Measurements from ENCODE around the gene INA. TPM values are rescaled to one million over a fixed set of nuclear protein-coding genes. Genes with fewer than 3 reads are reported as not detected.
"Not testable (repeated sequence)": the region's sequence is repeated elsewhere in the genome, so short reads cannot be mapped to it uniquely, and the experiment has no call there.

Gene INA
- total and polyA plus RNA-seq, 2 donors (not counting 1 experiment from before 2014, with no cell fraction given) = 0.50 to 3.5 TPM

GRCh38 chr10:103256613-103257012 is 20.3 kb upstream of the INA start:
- no peak for DNase-seq (ENCODE audit: low read depth in 2 of 2)
- no peak overlapping the region for H3K9ac ChIP-seq (ENCODE audit: insufficient read depth, low read length)
- no peaks in the 10 kb centered on the region for H3K9me3 ChIP-seq (ENCODE audit: control insufficient read depth, insufficient read depth, low read depth, low read length)
- H3K79me2 ChIP-seq (ENCODE audit: control insufficient read depth, insufficient read depth, low read length) = no peaks in the 10 kb centered on the region
- no peaks in the 10 kb centered on the region for H3K4me1 ChIP-seq (ENCODE audit: control insufficient read depth, extremely low read depth, insufficient read depth, low read length)
- H3K27ac ChIP-seq (ENCODE audit: insufficient read depth, low read length) = no peak overlapping the region
- H3K27me3 ChIP-seq (ENCODE audit: control insufficient read depth, insufficient read depth, low read length) = no peaks in the 10 kb centered on the region
- no peak for TF ChIP-seq CTCF (conservative IDR thresholded peaks at IDR 0.05 in 1 of 2, IDR thresholded peaks at IDR 0.05 in 1 of 2; ENCODE audit: low read depth in 1 of 2, low read length in 2 of 2)
- no peak for TF ChIP-seq EZH2 (IDR thresholded peaks at IDR 0.05; ENCODE audit: low read length, missing control alignments)
- H2AFZ ChIP-seq (ENCODE audit: low read length) = no peak overlapping the region
- no peak overlapping the region for H3K4me2 ChIP-seq (ENCODE audit: extremely low read depth, insufficient read depth, low read length)
- no peaks in the 10 kb centered on the region for H3K36me3 ChIP-seq (ENCODE audit: control insufficient read depth, insufficient read depth, low read length)
- H4K20me1 ChIP-seq (ENCODE audit: control insufficient read depth, extremely low read depth, insufficient read depth, low read length) = no peaks in the 10 kb centered on the region
- H3K4me3 ChIP-seq (replicated peaks in 1 of 4; ENCODE audit: control extremely low read depth in 1 of 4, insufficient read depth in 1 of 4, low read depth in 3 of 4, low read length in 4 of 4) = no peak overlapping the region

- Histone ChIP-seq H3K4me3 (replicated peaks in 1 of 4; ENCODE audit: control extremely low read depth in 1 of 4, insufficient read depth in 1 of 4, low read depth in 3 of 4, low read length in 4 of 4) (no peak overlapping the region), H3K4me1 (ENCODE audit: control insufficient read depth, extremely low read depth, insufficient read depth, low read length) (no peaks in the 10 kb centered on the region), H3K27ac (ENCODE audit: insufficient read depth, low read length) (no peak overlapping the region), H3K4me2 (ENCODE audit: extremely low read depth, insufficient read depth, low read length) (no peak overlapping the region), H3K36me3 (ENCODE audit: control insufficient read depth, insufficient read depth, low read length) (no peaks in the 10 kb centered on the region), H3K79me2 (ENCODE audit: control insufficient read depth, insufficient read depth, low read length) (no peaks in the 10 kb centered on the region), H3K9ac (ENCODE audit: insufficient read depth, low read length) (no peak overlapping the region), H2AFZ (ENCODE audit: low read length) (no peak overlapping the region), H3K27me3 (ENCODE audit: control insufficient read depth, insufficient read depth, low read length) (peaks cover 4% of the 10 kb centered on the region), H3K9me3 (ENCODE audit: control insufficient read depth, insufficient read depth, low read depth, low read length) (no peaks in the 10 kb centered on the region), H4K20me1 (ENCODE audit: control insufficient read depth, extremely low read depth, insufficient read depth, low read length) (no peaks in the 10 kb centered on the region)
- TF ChIP-seq CTCF (conservative IDR thresholded peaks at IDR 0.05 in 1 of 2, IDR thresholded peaks at IDR 0.05 in 1 of 2; ENCODE audit: low read depth in 1 of 2, low read length in 2 of 2) (no peak), EZH2 (IDR thresholded peaks at IDR 0.05; ENCODE audit: low read length, missing control alignments) (no peak)
- DNase-seq (ENCODE audit: low read depth in 2 of 2) = no peak
These were observed 19.1 kb upstream of the INA start for GRCh38 chr10:103257812-103258211.

GRCh38 chr10:103258928-103259327 is 18.0 kb upstream of the INA start:
- H3K9me3 ChIP-seq (ENCODE audit: control insufficient read depth, insufficient read depth, low read depth, low read length); H2AFZ ChIP-seq (ENCODE audit: low read length); DNase-seq (ENCODE audit: low read depth in 2 of 2); H3K4me2 ChIP-seq (ENCODE audit: extremely low read depth, insufficient read depth, low read length); H3K9ac ChIP-seq (ENCODE audit: insufficient read depth, low read length); H3K4me3 ChIP-seq (replicated peaks in 1 of 4; ENCODE audit: control extremely low read depth in 1 of 4, insufficient read depth in 1 of 4, low read depth in 3 of 4, low read length in 4 of 4); H3K27ac ChIP-seq (ENCODE audit: insufficient read depth, low read length); H4K20me1 ChIP-seq (ENCODE audit: control insufficient read depth, extremely low read depth, insufficient read depth, low read length); H3K79me2 ChIP-seq (ENCODE audit: control insufficient read depth, insufficient read depth, low read length); H3K4me1 ChIP-seq (ENCODE audit: control insufficient read depth, extremely low read depth, insufficient read depth, low read length); H3K36me3 ChIP-seq (ENCODE audit: control insufficient read depth, insufficient read depth, low read length); H3K27me3 ChIP-seq (ENCODE audit: control insufficient read depth, insufficient read depth, low read length): not testable (repeated sequence)

Data from fibroblast of lung (primary cell).